Measurements from ENCODE around the gene LRRC8A. TPM values are rescaled to one million over a fixed set of nuclear protein-coding genes. Genes with fewer than 3 reads are reported as not detected.

Gene LRRC8A
- total and polyA plus RNA-seq, 2 donors from 2014 or later: 18.5 to 37.4 TPM

- Histone ChIP-seq H3K9me3 (ENCODE audit: control insufficient read depth in 2 of 3, insufficient read depth in 1 of 3, low read length in 3 of 3) (no peaks in the 10 kb centered on the region), H3K4me1 (ENCODE audit: control insufficient read depth in 2 of 3, insufficient read depth in 2 of 3, low read depth in 1 of 3, low read length in 3 of 3) (peaks cover 0 to 3% (median 0%) of the 10 kb centered on the region in 3 donors), H3K9ac (ENCODE audit: low read length in 3 of 3) (no peak overlapping the region), H3K4me3 (ENCODE audit: low read length in 3 of 3) (no peak overlapping the region), H3K27ac (ENCODE audit: low read depth in 2 of 2, low read length in 2 of 2) (no peak overlapping the region), H3K36me3 (ENCODE audit: control insufficient read depth in 2 of 3, insufficient read depth in 3 of 3, low read length in 3 of 3) (peaks cover 3 to 19% (median 17%) of the 10 kb centered on the region in 3 donors), H3K27me3 (ENCODE audit: control insufficient read depth, insufficient read depth, low read length) (no peaks in the 10 kb centered on the region)
- no peak for TF ChIP-seq CTCF (IDR thresholded peaks at IDR 0.05; ENCODE audit: borderline replicate concordance, extremely low read depth, insufficient read depth)
- DNase-seq: no peak
- intact Hi-C loops (cut with DNase I): no loop called here
- FAIRE-seq: no peak
These were observed 22.1 kb downstream of the LRRC8A start for GRCh38 chr9:128903871-128904620.

GRCh38 chr9:128905964-128906363, 24.0 kb downstream of the LRRC8A start:
- Histone ChIP-seq H3K9ac (ENCODE audit: low read length in 3 of 3) (no peak overlapping the region), H3K4me1 (ENCODE audit: control insufficient read depth in 2 of 3, insufficient read depth in 2 of 3, low read depth in 1 of 3, low read length in 3 of 3) (peaks cover 0 to 4% (median 0%) of the 10 kb centered on the region in 3 donors), H3K36me3 (ENCODE audit: control insufficient read depth in 2 of 3, insufficient read depth in 3 of 3, low read length in 3 of 3) (peaks cover 3 to 31% (median 23%) of the 10 kb centered on the region in 3 donors), H3K27ac (ENCODE audit: low read depth in 2 of 2, low read length in 2 of 2) (no peak overlapping the region), H3K9me3 (ENCODE audit: control insufficient read depth in 2 of 3, insufficient read depth in 1 of 3, low read length in 3 of 3) (no peaks in the 10 kb centered on the region), H3K27me3 (ENCODE audit: control insufficient read depth, insufficient read depth, low read length) (no peaks in the 10 kb centered on the region), H3K4me3 (ENCODE audit: low read length in 3 of 3) (no peak overlapping the region)
- FAIRE-seq (no peak), DNase-seq (no peak)
- intact Hi-C loops (cut with DNase I): no loop called here
- no peak for TF ChIP-seq CTCF (IDR thresholded peaks at IDR 0.05; ENCODE audit: borderline replicate concordance, extremely low read depth, insufficient read depth)

DNA sequence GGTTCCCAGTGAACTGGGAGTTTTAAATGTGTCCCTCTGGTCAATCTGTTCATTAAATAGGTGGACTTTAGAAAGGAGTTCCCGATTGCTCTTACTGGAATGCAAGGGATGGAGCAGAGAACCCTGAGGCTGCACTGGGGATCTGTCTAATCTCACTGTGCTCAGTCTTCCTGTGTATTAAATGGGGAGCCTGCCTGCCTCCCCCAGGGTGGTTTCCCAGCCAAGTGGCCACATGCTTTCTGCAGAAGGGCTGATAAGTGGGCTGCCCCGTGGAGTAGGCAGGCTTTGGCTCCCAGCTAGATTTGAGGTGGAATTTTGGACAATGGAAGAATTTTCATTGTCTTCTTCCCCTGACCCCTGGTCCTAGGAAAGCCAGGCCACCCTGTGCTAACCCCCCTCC, 24.8 kb downstream of the LRRC8A start:
- Histone ChIP-seq H3K27ac (ENCODE audit: low read depth in 2 of 2, low read length in 2 of 2) (no peak overlapping the region), H3K36me3 (ENCODE audit: control insufficient read depth in 2 of 3, insufficient read depth in 3 of 3, low read length in 3 of 3) (peaks cover 3 to 31% (median 23%) of the 10 kb centered on the region in 3 donors), H3K9me3 (ENCODE audit: control insufficient read depth in 2 of 3, insufficient read depth in 1 of 3, low read length in 3 of 3) (no peaks in the 10 kb centered on the region), H3K4me3 (ENCODE audit: low read length in 3 of 3) (no peak overlapping the region), H3K9ac (ENCODE audit: low read length in 3 of 3) (no peak overlapping the region), H3K4me1 (ENCODE audit: control insufficient read depth in 2 of 3, insufficient read depth in 2 of 3, low read depth in 1 of 3, low read length in 3 of 3) (peaks cover 0 to 7% (median 0%) of the 10 kb centered on the region in 3 donors), H3K27me3 (ENCODE audit: control insufficient read depth, insufficient read depth, low read length) (no peaks in the 10 kb centered on the region)
- intact Hi-C loops (cut with DNase I): no loop called here
- FAIRE-seq (no peak), DNase-seq (no peak)
- no peak for TF ChIP-seq CTCF (IDR thresholded peaks at IDR 0.05; ENCODE audit: borderline replicate concordance, extremely low read depth, insufficient read depth)

Data from kidney (tissue), 14 donors.